Activated B cell treated with CpG ODN at 0.5 μM for 24 hours (primary cell): Measurements from ENCODE around the gene CTNNB1. TPM values are rescaled to one million over a fixed set of nuclear protein-coding genes. Genes with fewer than 3 reads are reported as not detected.
A peak's percentile ranks its signal among the peaks of the same experiment; 100 is the strongest.

ENCODE experiments used
- ATAC-seq: fragments of 200-7000 bp; cut with Tn5 transposase; one replicate; pipeline ENCODE4 v1.10.0; 2021; ENCODE audit warnings: low read depth, mild to moderate bottlenecking, moderate library complexity
- CTCF ChIA-PET: fragments of 350-600 bp; sonication (Branson Sonifier 250); formaldehyde crosslinking; loops from one replicate; lab custom pipeline; 2021; ENCODE audit warnings: antibody characterized with exemption; lab: Charles Lee
- POLR2A ChIA-PET: fragments of 350-600 bp; sonication (Branson Sonifier 250); formaldehyde crosslinking; loops from one replicate; lab custom pipeline; 2021; ENCODE audit warnings: antibody characterized with exemption; lab: Charles Lee
- DNase-seq: peaks from one replicate; pipeline ENCODE4 v3.0.0; 2022
- H3K27ac Mint-ChIP-seq: one replicate; pipeline ENCODE4 v1.8.0; 2020; ENCODE audit warnings: mixed read lengths
- H3K27me3 Mint-ChIP-seq: one replicate; pipeline ENCODE4 v1.8.0; 2021; ENCODE audit warnings: mixed read lengths
- H3K36me3 Mint-ChIP-seq: one replicate; pipeline ENCODE4 v1.8.0; 2021; ENCODE audit warnings: low read depth, mixed read lengths
- H3K4me1 Mint-ChIP-seq: one replicate; pipeline ENCODE4 v1.8.0; 2021; ENCODE audit warnings: mixed read lengths
- H3K4me3 Mint-ChIP-seq: one replicate; pipeline ENCODE4 v1.8.0; 2020; ENCODE audit warnings: mild to moderate bottlenecking, mixed read lengths
- H3K9me3 Mint-ChIP-seq: one replicate; pipeline ENCODE4 v1.8.0; 2020; ENCODE audit warnings: mixed read lengths
- intact Hi-C: fragments of 100-400 bp; cut with micrococcal nuclease; formaldehyde crosslinking; loops from one replicate; pipeline ENCODE4 v1.15.1; 2024
- total RNA-seq: library from RNA; stranded (reverse); gene quantifications from 2 replicates; pipeline ENCODE4 v1.2.3, GENCODE V29; 2022
- TF ChIP-seq, protein P1 (sequence below): fragments of 200-600 bp; IDR thresholded peaks from one replicate; pipeline ENCODE4 v1.8.0; 2022; ENCODE audit warnings: antibody characterized with exemption, mild to moderate bottlenecking

Gene CTNNB1
- total RNA-seq, 1 donor from 2014 or later = 164 TPM

DNA sequence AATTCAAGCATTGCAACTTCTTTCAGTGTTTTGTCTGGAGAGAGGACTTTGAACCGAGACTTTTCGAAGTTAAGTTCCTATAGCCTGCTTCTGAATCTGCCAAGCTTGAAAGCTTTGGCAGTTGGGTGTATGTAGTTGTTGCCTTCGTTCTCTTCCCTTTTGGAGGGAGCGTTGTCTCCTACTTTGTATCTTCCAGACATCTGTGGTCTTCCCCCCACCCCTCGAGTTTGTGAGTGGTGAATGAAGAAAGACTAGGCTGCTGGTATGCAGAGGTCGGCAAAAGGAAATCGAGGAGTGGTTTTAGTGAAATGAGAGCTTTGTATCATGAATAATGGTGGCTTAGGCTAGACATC is 1.3 kb downstream of the CTNNB1 start:
- ATAC-seq = no peak
- intact Hi-C loops = loop anchor here (2.0 to 10.0 kb wide), 6 partner anchors 14 to 1384 kb away; partner anchors contain the start of gene SEC22C

GRCh38 chr3:41202075-41202833 is 2.9 kb downstream of the CTNNB1 start:
- no peaks in the 10 kb centered on the region for H3K27me3 Mint-ChIP-seq
- no peaks in the 10 kb centered on the region for H3K9me3 Mint-ChIP-seq
- ChIA-PET CTCF (interaction anchor here (0.8 to 1.6 kb wide), 3 partner anchors 617 to 893 kb away, joined by 3 to 4 read pairs (median 3); no protein-coding TSS in a partner anchor), POLR2A (interaction anchor here (4.7 kb wide), 1 partner anchor 230 kb away, joined by 42 read pairs; no protein-coding TSS in a partner anchor)
- DNase-seq = no peak
- TF ChIP-seq, protein P1, sequence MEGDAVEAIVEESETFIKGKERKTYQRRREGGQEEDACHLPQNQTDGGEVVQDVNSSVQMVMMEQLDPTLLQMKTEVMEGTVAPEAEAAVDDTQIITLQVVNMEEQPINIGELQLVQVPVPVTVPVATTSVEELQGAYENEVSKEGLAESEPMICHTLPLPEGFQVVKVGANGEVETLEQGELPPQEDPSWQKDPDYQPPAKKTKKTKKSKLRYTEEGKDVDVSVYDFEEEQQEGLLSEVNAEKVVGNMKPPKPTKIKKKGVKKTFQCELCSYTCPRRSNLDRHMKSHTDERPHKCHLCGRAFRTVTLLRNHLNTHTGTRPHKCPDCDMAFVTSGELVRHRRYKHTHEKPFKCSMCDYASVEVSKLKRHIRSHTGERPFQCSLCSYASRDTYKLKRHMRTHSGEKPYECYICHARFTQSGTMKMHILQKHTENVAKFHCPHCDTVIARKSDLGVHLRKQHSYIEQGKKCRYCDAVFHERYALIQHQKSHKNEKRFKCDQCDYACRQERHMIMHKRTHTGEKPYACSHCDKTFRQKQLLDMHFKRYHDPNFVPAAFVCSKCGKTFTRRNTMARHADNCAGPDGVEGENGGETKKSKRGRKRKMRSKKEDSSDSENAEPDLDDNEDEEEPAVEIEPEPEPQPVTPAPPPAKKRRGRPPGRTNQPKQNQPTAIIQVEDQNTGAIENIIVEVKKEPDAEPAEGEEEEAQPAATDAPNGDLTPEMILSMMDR = no peak
- peaks cover 70% of the 10 kb centered on the region for H3K4me1 Mint-ChIP-seq
- peak overlapping the region; percentile 6 for H3K27ac Mint-ChIP-seq
- intact Hi-C loops = loop anchor here (1.0 to 10.0 kb wide), 6 partner anchors 485 to 1383 kb away; partner anchors contain the start of gene SEC22C
- H3K4me3 Mint-ChIP-seq = peak overlapping the region; percentile 94
- peaks cover 13% of the 10 kb centered on the region for H3K36me3 Mint-ChIP-seq
- no peak for ATAC-seq

More for the DNA sequence above, 1.3 kb downstream of the CTNNB1 start:
- peak overlapping the region; percentile 94 for H3K4me3 Mint-ChIP-seq
- H3K36me3 Mint-ChIP-seq = peaks cover 13% of the 10 kb centered on the region
- H3K9me3 Mint-ChIP-seq = no peaks in the 10 kb centered on the region
- peaks cover 54% of the 10 kb centered on the region for H3K4me1 Mint-ChIP-seq
- TF ChIP-seq, protein P1 = no peak
- peak overlapping the region; percentile 80 for H3K27ac Mint-ChIP-seq
- peaks cover 1% of the 10 kb centered on the region for H3K27me3 Mint-ChIP-seq
- ChIA-PET CTCF (interaction anchor here (1.1 kb wide), 1 partner anchor 616 kb away, joined by 4 read pairs; no protein-coding TSS in a partner anchor), POLR2A (interaction anchor here (0.8 to 4.7 kb wide), 11 partner anchors 10 to 762 kb away, joined by 3 to 42 read pairs (median 14); partner anchors contain the start of genes RPL14 and ULK4)
- DNase-seq = no peak

DNA sequence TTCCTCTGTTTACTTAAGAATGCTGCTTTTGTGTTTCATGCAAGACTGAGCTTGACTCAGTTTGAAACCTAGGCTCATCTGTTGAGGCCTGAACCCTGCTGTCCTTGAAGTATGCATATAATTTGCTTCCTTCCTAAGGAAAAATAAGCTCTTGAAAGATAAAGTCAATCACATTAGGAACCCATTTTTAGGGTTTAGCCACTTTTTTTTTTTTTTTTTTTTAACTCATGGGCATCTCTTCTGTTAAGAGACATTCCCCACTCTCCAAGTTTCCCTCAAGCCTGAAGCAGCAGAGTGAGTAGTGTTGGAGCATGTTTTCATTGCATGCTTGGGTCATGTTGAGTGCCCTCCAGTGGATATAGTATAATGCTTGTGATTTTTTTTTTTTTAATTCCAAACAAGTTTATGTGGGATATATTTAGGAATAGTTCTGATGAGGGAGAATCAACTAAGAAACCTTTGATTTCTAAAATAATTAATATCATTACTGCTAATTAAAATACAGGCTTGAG is 3.6 kb downstream of the CTNNB1 start:
- no peaks in the 10 kb centered on the region for H3K27me3 Mint-ChIP-seq
- H3K4me1 Mint-ChIP-seq = peaks cover 76% of the 10 kb centered on the region
- peak overlapping the region; percentile 6 for H3K27ac Mint-ChIP-seq
- no peaks in the 10 kb centered on the region for H3K9me3 Mint-ChIP-seq
- intact Hi-C loops = loop anchor here (1.0 to 10.0 kb wide), 6 partner anchors 486 to 1382 kb away; partner anchors contain the start of gene SEC22C
- POLR2A ChIA-PET = no interaction called here
- CTCF ChIA-PET = interaction anchor here (0.9 kb wide), 1 partner anchor 618 kb away, joined by 4 read pairs; no protein-coding TSS in a partner anchor
- H3K36me3 Mint-ChIP-seq = peaks cover 13% of the 10 kb centered on the region
- ATAC-seq (no peak), DNase-seq (no peak)
- TF ChIP-seq, protein P1 = no peak
- peak overlapping the region; percentile 94 for H3K4me3 Mint-ChIP-seq

GRCh38 chr3:41204369-41204768 is 5.1 kb downstream of the CTNNB1 start:
- ChIA-PET POLR2A (no interaction called here), CTCF (interaction anchor here (1.0 kb wide), 1 partner anchor 623 kb away, joined by 3 read pairs; no protein-coding TSS in a partner anchor)
- H3K27me3 Mint-ChIP-seq = no peaks in the 10 kb centered on the region
- intact Hi-C loops = loop anchor here (5.0 to 10.0 kb wide), 5 partner anchors 487 to 1380 kb away; partner anchors contain the start of gene SEC22C
- H3K36me3 Mint-ChIP-seq = peaks cover 16% of the 10 kb centered on the region
- no peaks in the 10 kb centered on the region for H3K9me3 Mint-ChIP-seq
- no peak for DNase-seq
- no peak overlapping the region for H3K4me3 Mint-ChIP-seq
- TF ChIP-seq, protein P1 = no peak
- H3K4me1 Mint-ChIP-seq = peaks cover 91% of the 10 kb centered on the region
- H3K27ac Mint-ChIP-seq = no peak overlapping the region
- no peak for ATAC-seq
